GM19193 (cell line): ENCODE measurements around the gene LHPP.

Experiments
- POLR2A ChIP-seq: IDR thresholded peaks from 4 replicates; pipeline ENCODE4 v1.6.1; 2011; ENCODE audit not compliant: insufficient read depth, insufficient read length; ENCODE audit errors: extremely low read depth

The LHPP gene

DNA sequence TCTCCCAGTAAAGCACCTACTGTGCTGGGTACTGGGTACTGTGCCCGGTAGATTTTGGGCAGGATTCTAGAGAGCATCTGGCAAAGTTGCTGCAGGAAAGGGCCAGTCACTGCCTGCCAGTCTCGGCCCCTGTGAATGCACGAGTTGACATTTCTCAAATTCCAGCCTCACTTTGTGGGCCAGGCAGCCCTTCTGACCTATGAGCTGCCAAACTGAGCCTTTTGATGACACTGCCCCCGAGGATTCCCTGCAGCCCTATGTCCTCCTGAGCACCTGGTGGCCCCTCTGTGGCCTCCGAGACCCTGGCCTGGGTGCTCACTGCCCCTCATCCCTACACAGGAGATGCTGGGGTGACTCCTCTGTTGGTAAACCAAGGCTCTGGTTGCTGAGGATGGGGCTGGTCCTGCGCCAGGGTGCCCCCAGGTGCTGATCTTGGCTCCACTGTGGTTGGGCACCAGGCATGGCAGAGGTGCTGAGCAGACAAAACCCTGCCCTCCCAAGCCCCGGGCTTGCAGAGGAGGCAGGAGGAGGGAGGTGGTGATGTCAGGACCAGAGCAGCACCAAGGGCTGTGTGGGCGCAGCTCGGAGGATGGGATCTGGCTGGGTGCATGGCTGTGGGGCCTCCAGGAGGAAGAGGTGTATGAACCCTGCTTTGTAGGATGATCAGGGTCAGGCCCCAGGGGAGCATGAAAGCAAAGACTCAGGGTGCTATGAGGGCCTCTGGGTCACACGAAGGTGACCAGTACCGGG is 16.2 kb downstream of the LHPP start:
- TF ChIP-seq POLR2A, result no peak

DNA sequence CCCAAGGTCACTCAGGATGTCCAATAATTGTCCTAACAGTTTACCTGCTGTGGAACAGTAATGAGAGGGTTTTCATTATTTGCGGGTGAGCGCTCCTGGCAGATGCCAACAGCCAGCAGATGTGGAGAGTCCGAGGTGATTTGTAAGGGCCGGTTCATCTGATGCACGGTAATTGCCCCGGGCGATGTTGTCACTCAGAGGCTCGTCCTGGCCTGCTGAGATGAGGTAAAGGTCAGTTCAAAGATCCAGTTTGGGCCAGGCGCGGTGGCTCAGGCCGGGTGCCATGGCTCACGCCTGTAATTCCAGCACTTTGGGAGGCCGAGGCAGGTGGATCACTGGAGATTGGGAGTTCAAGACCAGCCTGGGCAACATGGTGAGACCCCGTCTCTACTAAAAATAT is 16.9 kb downstream of the LHPP start:
- no peak for TF ChIP-seq POLR2A

DNA sequence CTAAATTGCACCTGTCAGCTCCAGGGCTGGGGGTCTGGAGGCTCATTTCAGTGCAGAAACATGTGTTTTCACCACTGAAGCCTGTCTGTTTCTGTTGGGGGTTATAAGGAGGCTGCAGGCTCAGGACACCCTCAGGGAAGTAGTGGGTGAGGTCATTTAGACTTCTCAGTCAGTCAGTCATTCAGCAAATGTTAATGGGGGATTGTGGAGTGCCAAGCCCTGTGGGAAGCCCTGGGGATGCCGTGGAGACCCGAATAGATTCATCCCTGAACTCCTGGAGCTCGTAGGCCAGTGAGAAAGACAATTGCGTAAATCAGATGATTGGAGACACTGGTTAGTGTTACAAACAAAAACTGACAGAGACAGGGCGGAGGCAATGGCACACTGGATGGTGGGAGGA is 19.2 kb downstream of the LHPP start:
- TF ChIP-seq POLR2A, result no peak

DNA sequence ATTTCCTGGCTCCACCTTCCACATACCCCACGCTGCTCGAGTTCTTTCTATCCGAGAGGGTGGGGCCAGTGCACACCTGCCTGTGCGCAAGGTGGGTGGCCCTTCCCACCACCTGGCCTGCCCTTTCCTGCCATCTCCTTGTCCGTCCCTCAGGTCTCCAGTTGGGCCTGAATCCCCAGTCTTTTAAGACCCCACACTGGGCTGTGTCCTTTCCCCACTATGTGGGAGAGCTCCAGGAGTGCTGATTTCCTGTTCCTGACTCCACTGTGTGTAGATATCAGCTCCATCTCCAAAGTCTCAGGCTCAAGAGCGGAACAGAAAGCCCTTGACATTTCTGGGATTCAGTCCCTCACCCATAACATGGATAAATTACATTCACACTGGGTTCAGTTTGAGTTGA is 20.1 kb downstream of the LHPP start:
- no peak for TF ChIP-seq POLR2A

DNA sequence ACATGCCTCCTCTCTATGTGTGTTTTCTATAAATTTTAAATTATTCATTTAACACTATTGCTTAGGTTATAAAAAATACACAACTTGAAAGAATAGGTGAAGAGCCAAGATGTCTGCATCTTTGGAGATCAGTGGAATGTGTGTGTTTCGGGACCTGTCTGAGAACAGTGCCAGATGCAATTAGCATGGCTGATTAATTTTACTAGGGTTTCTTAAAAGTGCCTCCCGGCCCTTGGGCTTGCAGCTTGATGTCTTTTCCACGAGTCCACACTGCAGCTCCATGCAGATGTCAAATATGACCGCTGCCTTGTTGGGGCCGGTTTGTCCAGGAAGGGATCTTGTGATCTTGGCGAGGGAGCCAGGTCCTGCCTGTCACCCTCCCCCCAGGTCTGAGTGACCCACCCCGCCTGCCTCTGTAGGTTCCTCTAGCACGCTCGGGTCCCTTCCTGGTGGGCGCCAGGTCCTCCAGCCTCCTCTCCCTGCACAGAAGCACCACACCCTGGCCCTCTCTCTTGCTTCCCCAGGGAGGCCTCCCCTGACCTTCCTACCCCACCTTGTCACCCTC is 20.7 kb downstream of the LHPP start:
- TF ChIP-seq POLR2A, result no peak

DNA sequence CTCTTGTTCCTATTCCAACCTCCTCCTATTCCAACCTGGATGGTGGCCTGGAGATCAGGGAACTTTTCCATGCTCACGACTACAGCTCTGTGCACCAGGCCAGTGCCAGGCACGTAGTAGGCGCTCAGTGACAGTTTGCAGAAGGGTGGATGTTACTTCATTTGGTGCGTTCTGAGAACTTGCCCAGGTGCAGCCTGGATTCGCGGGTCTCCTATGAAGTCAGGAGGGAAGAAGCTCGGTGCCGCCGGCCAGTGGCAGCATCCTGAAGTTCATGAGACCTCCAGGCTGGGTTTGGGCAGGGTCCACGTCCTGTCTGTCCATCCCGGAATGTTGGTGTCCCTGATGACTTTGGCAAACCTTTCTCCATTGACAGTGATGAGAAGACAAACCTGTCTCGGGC is 21.3 kb downstream of the LHPP start:
- no peak for TF ChIP-seq POLR2A

DNA sequence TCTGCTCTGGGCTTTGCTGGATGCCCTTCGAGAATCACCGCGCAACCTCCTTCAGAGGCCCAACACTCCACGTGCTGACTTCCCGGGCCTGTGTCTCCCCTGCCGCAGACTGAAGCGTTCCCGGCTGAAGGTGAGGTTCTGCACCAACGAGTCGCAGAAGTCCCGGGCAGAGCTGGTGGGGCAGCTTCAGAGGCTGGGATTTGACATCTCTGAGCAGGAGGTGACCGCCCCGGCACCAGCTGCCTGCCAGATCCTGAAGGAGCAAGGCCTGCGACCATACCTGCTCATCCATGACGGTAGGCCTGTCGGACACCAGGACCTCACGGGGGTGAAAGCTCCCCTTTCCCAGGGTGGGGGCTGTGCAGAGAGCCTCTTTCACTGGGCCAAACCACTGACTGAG is 22.4 kb downstream of the LHPP start:
- TF ChIP-seq POLR2A, result no peak

DNA sequence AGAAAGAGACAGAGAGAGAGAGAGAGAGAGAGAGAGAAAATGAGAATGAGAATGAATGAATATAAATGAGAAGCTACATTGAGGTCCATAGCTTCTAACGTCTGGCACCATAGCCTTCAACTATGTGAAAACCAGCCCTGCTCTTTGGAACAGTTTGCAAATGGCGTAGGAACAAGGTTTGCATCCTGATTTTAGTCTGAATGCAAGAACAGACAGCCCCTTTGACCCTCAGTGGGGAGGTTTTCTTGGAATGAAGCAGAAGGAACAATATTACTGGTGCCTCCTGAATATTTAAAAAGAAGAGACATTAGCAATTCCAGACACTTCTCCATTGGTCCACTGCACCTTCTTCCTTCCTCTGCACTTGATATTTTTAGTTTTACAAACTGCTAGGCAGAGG is 23.0 kb downstream of the LHPP start:
- no peak for TF ChIP-seq POLR2A

DNA sequence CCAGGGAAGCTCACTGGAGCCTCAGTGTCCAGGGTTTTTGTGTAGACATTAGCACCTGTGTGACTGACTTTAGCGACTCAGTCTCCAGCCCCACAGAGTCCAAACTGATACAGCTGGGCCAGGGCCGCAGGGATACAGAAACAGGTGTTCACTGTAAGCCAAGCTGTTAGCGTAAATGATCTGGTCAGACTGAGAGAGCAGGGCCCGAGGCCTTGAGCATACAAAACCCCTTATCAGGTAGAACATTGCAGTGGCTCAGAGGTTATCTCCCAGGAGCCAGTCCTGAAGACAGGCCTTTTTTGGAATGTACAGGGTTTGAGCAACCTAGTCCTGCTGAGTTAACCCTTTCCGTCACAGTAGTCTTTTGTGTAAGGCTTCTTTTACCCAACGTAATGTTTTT is 25.0 kb downstream of the LHPP start:
- TF ChIP-seq POLR2A, result no peak

DNA sequence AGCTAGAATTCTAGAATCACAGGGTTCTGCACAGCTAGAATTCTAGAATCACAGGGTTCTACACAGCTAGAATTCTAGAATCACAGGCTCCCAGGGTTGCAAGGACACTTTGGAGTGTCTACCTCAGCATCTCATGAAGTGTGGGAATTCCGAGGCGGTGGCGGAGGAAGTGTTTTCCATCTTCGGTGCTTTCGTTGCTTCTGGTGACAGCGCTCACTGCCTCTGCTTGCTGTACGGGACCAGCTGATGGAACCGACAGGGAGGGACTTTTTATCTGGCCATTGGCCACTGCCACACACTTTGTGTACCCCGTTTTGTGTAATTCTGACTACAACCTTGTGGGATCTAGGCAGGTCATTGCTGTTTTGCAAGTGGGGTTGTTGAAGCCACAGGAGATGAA is 29.5 kb downstream of the LHPP start:
- no peak for TF ChIP-seq POLR2A

DNA sequence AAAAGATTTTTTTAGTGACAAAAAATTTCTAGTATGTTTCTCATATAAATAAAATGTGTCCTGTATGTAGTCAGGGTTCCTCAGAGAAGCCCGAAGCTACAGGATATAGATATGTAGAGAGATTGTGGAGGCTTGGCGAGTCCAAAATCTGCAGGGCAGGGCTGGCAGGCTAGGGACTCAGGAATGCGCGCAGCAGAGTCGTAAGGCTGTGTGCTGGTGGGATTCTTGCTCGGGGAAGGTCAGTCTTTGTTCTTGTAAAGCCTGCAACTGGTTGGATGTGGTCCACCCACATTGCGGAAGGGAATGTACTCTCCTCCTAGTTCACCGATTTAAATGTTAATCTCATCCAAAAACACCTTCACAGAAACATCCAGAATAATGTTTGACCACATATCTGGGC is 30.6 kb downstream of the LHPP start:
- TF ChIP-seq POLR2A, result no peak

DNA sequence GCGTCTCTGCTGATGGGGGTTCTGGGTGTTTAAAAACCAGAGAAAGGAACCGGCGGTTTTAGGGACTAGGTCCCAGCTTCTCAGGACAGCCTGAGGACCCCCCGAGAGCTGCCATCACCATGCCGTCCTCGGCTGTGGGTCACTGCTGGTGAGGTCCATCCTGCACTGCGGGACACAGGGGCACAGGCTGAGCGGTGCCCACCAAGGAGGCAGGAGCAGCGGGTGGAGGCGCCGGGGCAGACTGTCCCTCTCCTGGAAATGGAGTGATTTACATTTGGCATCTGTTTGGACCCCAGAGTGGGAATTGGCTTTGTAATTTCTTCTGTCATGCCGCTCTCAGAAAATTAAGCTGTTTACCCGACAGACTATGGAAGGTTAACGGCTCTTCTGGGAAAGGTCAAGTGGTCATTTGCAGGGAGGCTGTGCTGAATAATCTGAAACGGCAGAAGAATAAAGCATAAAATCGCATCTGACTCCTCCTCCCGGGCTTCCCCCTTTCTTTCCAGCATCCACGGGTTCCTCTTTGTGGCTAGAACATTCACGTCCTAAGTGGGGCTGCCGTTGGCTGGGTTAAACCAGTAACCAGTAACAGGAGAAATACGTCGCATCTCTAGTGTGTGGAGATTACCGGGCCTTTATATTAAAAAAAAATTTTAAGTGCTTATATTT is 31.7 kb downstream of the LHPP start:
- TF ChIP-seq POLR2A, result no peak

DNA sequence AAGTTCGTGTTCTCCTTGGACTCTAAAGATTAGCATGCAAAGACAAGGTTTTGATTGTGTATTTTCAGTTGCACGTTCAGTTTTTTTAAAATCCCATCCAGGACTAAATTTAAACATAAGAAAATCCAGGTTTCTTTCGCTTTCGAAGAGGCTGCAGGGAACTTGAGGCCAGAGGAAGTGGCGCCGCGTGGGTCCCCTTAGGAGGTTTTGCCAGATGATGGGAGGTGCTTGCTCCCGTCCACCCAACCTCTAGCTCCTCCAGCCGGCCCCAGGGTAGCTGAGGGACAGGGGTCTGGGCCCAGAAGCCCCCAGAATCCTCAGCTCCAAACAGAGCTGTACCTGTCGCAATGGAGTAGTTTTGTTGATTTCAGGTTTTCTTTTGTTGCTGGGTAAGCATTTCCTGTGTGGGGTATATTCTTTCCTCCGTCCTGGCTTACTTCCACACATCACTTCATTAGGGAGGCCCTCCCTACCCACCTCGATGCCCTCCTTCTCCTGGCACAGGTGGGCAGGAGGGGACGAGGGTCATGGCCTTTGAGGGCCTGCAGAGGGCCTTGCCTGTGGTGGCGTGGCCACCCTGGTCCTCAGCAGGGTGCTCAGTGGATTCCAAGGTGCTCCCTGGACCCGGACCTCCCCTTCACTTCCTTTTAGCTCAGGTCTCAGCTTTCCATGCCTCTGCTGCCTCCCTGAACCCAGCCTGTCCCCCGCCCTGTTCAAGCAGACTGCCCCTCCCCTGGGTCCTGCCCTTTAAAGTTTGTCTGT is 32.6 kb downstream of the LHPP start:
- TF ChIP-seq POLR2A, result no peak

DNA sequence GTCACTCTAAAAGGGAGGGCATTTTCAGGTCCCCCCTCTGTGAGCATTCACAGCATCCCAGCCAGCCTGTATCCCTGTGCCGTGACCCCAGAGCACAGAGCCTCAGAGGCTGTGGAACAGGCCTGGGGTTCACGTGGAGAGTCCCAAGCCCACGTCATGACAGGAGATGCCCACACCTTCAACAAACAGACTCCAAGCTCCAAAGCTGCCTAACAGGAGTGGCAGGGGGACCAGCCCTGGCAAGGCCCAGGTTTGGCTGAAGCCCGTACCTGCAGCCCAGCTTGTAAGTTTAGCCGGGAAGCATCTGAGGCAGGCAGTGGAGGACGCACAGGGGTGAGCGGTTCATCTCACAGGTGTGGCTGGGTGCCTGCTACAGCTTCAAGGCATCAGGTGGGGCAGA is 33.5 kb downstream of the LHPP start:
- TF ChIP-seq POLR2A, result no peak

DNA sequence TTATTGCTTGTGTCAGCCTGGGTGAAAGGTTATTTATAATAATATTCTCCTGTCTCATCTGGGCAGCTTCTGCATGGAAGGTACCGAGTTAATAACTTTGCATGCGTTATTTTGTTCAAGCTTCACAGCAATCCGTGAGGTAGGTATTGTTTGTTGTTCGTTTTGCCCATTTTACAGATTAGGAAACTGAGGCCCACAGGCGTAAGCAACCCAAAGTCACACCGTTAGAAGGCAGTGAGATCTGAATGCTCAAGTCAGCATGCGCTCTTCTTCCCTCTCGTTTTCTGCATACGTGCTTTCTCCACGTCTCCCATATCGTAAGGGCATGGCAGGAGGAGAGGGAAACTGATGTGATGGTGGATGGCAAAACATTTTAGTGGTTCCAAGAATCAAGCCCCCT is 34.1 kb downstream of the LHPP start:
- no peak for TF ChIP-seq POLR2A
